Stomach (tissue), 4 donors: ENCODE results near the gene FNDC3B.

ENCODE experiments used
- EP300 ChIP-seq: sonication (generic); formaldehyde crosslinking; IDR thresholded peaks from one replicate; pipeline ENCODE4 v1.6.1; 2017; ENCODE audit warnings: antibody characterized with exemption
- POLR2AphosphoS5 ChIP-seq, 3 donors: sonication (generic); formaldehyde crosslinking; IDR thresholded peaks; one replicate each; pipeline ENCODE4 v1.6.1; 2016; ENCODE audit warnings: antibody characterized with exemption in 3 of 3
- TF ChIP-seq, protein P1 (sequence below), 7 experiments: fragments of 450-650 bp in 4 of 7; fragments of 200-600 bp in 3 of 7; sonication (generic) in 3 of 7; IDR thresholded peaks; one replicate each; pipeline ENCODE4 v1.5.1; 2016 to 2019; ENCODE audit warnings: antibody characterized with exemption in 7 of 7, control low read depth in 2 of 7, mild to moderate bottlenecking in 1 of 7

- TF ChIP-seq, protein P1, sequence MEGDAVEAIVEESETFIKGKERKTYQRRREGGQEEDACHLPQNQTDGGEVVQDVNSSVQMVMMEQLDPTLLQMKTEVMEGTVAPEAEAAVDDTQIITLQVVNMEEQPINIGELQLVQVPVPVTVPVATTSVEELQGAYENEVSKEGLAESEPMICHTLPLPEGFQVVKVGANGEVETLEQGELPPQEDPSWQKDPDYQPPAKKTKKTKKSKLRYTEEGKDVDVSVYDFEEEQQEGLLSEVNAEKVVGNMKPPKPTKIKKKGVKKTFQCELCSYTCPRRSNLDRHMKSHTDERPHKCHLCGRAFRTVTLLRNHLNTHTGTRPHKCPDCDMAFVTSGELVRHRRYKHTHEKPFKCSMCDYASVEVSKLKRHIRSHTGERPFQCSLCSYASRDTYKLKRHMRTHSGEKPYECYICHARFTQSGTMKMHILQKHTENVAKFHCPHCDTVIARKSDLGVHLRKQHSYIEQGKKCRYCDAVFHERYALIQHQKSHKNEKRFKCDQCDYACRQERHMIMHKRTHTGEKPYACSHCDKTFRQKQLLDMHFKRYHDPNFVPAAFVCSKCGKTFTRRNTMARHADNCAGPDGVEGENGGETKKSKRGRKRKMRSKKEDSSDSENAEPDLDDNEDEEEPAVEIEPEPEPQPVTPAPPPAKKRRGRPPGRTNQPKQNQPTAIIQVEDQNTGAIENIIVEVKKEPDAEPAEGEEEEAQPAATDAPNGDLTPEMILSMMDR (IDR thresholded peaks at IDR 0.05) = no peak
- TF ChIP-seq EP300 = no peak
- TF ChIP-seq POLR2AphosphoS5 (IDR thresholded peaks at IDR 0.05) = peak in 2 of 3 donors; percentile 48 to 88
These were observed 42.9 kb downstream of the FNDC3B start for GRCh38 chr3:172082269-172082668.
